ENCODE data around the gene CDH22.

The CDH22 gene

GRCh38 chr20:46249671-46250070 lies 58.6 kb downstream of the CDH22 start:
- DNase-seq (ENCODE audit: low read depth in 1 of 2, low spot score in 1 of 2) = no peak

DNA sequence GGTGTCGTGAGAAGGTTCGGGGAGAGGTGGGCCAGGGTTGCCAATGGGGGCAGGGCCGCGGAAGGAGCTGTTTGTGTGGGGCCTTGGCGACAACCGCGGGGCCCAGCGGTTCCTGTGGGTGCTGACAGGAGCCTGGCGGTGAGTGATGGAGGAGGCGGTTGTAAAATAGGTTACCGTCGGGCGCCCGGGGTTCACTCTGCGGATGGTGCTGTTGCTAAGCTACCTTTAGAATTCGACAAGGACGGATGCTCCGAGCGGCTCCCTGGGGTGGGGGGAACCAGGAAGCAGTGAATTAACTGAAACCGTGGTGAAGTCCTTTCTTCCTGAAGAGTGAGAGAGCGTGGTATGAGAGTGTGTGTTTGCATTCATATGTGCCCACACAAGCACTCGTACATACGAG lies 61.7 kb downstream of the CDH22 start:
- no peak for DNase-seq (ENCODE audit: low read depth in 1 of 2, low spot score in 1 of 2)

DNA sequence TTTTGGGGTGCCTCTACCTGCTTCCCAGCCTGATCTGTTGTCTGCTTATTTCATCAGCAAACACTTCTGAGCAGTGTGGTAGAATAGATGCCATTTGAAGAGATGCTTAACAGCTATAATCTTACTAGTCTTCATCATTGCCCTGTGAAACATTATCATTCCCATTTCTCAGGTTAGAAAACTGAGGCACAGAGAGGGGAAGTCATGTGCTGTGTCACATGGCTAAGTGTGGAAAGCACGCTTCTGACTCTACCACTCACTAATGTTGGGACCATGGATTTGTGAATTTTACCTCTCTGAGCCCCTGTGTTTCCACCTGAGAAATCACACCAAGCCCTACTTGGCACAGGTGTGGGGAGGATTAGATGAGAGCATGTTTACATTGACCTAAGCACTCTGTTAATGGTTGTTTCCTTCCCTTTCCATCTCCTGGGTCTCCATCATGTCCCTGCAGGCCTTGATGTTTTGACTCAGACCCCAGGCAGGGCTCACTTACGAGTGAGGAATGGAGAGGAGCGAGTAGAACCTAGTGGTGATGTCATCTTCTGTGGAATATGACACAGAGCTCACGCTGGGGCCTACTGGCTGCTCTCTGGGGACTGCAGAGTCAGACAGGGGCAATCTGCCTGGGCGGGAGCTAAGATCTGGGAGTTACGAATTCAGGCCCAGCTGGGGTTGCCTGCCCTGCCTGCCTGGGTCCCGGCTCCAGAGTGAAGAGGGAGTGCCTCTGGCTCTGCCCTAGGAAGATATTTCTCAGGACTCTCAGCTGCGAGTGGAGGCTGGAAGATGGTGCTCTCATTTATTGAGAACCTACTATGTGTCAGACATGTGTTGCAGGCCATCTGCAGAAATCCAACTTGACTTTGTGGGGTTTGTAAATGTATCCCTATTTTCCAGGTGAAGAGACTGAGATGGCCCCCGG lies 64.3 kb downstream of the CDH22 start:
- no peak for DNase-seq (ENCODE audit: low read depth in 1 of 2, low spot score in 1 of 2)

DNA sequence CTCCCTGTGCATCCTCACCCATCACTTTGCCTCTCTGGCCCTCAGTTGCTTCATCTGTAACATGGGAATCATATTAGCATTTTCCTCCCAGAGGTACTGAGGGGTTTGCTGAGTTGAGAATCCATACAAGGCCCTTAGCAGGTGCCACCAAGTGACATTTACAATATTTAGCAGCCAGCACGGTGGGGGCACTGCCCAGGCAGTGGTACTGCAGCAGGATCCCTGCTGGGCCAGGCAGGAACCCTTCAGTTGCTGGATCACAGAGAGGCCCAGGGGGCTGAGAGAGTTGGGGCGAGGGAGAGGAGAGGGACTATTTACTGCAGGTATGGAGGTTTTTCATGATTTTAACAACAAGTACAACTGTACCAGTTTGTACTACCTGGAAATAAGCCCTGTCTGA lies 65.9 kb downstream of the CDH22 start:
- no peak for DNase-seq (ENCODE audit: low read depth in 1 of 2, low spot score in 1 of 2)

GRCh38 chr20:46240881-46241280 lies 67.4 kb downstream of the CDH22 start:
- no peak for DNase-seq (ENCODE audit: low read depth in 1 of 2, low spot score in 1 of 2)

GRCh38 chr20:46240065-46240464 lies 68.2 kb downstream of the CDH22 start:
- no peak for DNase-seq (ENCODE audit: low read depth in 1 of 2, low spot score in 1 of 2)

GRCh38 chr20:46237736-46238135 lies 70.6 kb downstream of the CDH22 start:
- no peak for DNase-seq (ENCODE audit: low read depth in 1 of 2, low spot score in 1 of 2)

DNA sequence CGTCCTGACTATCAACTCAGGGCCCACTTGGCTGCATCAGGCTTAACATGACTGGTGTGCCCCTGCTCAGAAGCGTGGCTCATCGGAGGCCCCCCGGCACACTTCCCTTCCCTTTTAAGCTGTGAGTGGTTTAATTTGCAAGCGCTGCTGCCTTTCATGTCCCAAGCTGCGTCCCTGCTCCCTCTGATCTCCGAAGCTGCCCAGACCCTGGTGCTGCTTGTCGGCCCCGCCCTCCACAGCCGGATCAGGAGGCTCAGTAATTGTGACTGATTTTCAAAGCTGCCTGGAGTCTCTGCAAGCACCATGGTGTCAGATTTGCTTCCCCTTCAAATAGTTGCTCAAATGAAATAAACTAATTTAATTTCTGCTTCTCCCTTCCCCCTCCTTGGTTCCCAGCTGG lies 71.1 kb downstream of the CDH22 start:
- no peak for DNase-seq (ENCODE audit: low read depth in 1 of 2, low spot score in 1 of 2)

DNA sequence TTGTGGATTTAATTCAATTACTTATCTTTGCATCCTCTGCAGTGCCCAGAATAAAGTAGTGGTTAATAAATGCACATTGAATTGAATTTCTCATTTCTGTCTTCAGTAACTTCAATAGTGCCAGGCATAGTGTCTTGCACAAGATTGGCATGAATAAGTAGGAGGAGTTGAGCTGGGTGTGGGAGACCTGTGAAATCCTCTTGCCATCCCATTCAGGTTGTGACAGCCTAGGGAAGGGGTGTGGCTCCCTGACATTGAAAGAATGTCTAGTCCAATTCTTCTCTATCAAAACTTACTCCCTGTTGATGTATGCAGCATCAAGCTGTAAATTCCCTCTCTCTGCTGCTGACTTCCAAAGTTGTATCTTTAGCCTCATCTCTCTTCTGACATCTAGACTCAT lies 73.2 kb downstream of the CDH22 start:
- no peak for DNase-seq (ENCODE audit: low read depth in 1 of 2, low spot score in 1 of 2)

GRCh38 chr20:46233701-46234100 lies 74.6 kb downstream of the CDH22 start:
- DNase-seq (ENCODE audit: low read depth in 1 of 2, low spot score in 1 of 2) = no peak

DNA sequence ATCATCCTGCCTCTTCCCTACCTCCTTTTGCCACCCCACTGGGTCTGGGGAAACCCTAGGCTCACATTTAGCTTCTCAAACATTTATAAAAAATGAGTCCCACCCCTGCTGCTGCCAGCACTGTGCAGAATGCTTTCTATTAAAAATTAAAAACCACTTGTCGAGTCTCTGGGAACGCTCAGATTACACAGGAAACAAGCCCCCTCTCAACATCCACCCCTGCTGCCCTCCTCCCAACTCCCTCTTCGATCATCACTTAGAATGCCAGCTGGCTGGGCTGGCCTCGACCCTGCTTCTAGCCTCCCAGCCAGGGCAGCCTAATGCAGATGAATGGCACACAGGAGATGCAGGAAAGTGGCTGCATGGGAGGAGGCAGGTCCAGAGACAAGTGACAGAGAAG lies 75.8 kb downstream of the CDH22 start:
- no peak for DNase-seq (ENCODE audit: low read depth in 1 of 2, low spot score in 1 of 2)

- no peak for DNase-seq (ENCODE audit: low read depth in 1 of 2, low spot score in 1 of 2)
Observed at GRCh38 chr20:46230801-46231282, 77.5 kb downstream of the CDH22 start.

- no peak for DNase-seq (ENCODE audit: low read depth in 1 of 2, low spot score in 1 of 2)
Observed at GRCh38 chr20:46230106-46230491, 78.2 kb downstream of the CDH22 start.

DNA sequence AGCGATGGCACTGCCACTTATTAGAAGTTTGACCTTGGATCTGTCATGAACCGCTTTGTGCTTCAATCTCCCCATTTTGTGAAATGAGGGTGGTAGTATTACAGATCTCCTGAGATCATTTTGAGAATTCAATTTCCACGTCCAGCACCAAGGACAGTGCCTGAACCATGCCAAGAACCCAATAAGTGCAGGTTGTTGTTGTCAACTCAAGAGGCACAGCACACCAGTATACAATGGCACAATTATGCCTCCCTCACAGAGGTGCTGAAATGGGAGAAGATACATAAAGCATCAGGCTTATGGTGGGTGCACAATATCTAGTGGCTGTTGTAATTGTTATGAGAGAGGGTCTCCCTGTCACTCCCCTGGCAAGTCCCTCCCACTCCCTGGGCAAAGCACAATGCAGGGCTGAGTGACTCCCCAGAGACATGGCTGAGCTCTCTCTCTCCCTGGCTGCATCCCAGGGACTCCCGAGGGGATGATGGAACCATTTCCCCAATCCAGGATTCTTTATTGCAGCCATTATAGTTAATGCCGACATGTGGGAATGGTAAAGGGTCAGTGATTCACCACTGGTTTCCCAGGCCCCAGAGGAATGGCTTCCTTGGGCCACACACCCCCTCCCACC lies 78.7 kb downstream of the CDH22 start:
- DNase-seq (ENCODE audit: low read depth in 1 of 2, low spot score in 1 of 2) = no peak

DNA sequence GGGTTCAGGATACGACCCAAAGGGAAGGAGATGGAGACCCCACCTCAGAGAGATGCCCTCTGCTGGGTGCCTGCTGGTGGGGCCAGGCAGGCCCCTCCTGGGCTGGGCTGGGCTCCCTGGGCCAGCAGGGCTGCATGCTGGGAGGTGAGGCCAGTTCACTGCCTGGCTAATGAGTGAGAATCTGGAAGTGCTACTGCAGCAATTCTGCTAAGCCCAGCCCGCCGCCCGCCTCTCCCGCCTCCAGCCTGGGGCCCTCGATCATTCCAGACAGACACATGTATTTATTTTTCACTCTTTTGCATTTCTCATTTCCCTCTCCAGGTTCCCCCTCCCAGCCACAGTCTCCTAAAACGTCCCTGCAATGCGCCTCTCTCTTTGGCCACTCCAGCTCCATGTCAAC lies 79.6 kb downstream of the CDH22 start:
- DNase-seq (ENCODE audit: low read depth in 1 of 2, low spot score in 1 of 2) = no peak

- no peak for DNase-seq (ENCODE audit: low read depth in 1 of 2, low spot score in 1 of 2)
Observed at GRCh38 chr20:46227272-46227767, 81.0 kb downstream of the CDH22 start.

- no peak for DNase-seq (ENCODE audit: low read depth in 1 of 2, low spot score in 1 of 2)
Observed at GRCh38 chr20:46226602-46227001, 81.7 kb downstream of the CDH22 start.

- DNase-seq (ENCODE audit: low read depth in 1 of 2, low spot score in 1 of 2) = no peak
Observed at GRCh38 chr20:46222521-46223007, 85.7 kb downstream of the CDH22 start.

GRCh38 chr20:46221256-46221833 lies 87.0 kb downstream of the CDH22 start:
- DNase-seq (ENCODE audit: low read depth in 1 of 2, low spot score in 1 of 2) = no peak

GRCh38 chr20:46220455-46221207 lies 87.7 kb downstream of the CDH22 start:
- no peak for DNase-seq (ENCODE audit: low read depth in 1 of 2, low spot score in 1 of 2)

GRCh38 chr20:46219920-46220319 lies 88.4 kb downstream of the CDH22 start:
- DNase-seq (ENCODE audit: low read depth in 1 of 2, low spot score in 1 of 2) = no peak

Data from activated CD4-positive, alpha-beta T cell treated with anti-CD3 and anti-CD28 coated beads, Interleukin-2, amount 50 U/mL, for 24 hours (primary cell).